HCT116 (cell line): ENCODE data around the gene MRPL42. TPM values are rescaled to one million over a fixed set of nuclear protein-coding genes. Genes with fewer than 3 reads are reported as not detected.

Experiments used
- ATAC-seq: fragments of 200-7000 bp; cut with Tn5 transposase; 2 replicates; pipeline ENCODE4 v1.9.1; 2020; ENCODE audit warnings: mild to moderate bottlenecking, moderate library complexity
- BruUV-seq: library from RNA; stranded (reverse); fragments of 400-500 nt; replicated peaks from 2 replicates; lab custom pipeline; 2021; lab: Mats Ljungman, UMichigan
- CTCF ChIA-PET: fragments of 300-600 bp; sonication (Branson Sonifier 250); formaldehyde crosslinking; loops from one replicate; lab custom pipeline; 2021; ENCODE audit warnings: antibody characterized with exemption; lab: Charles Lee
- POLR2A ChIA-PET: fragments of 300-600, 350-600 bp; sonication (Branson Sonifier 250); formaldehyde crosslinking; loops from one replicate; lab custom pipeline; 2021; ENCODE audit warnings: antibody characterized with exemption; lab: Charles Lee
- RAD21 ChIA-PET, 2 experiments: fragments of 300-600 bp; sonication (Branson Sonifier 250); formaldehyde crosslinking; loops; one replicate each; lab custom pipeline; 2023; ENCODE audit warnings: low total read pairs in 2 of 2; ENCODE audit not compliant: uncharacterized antibody in 2 of 2, unreplicated experiment in 2 of 2, low non-redundant PET in 1 of 2; lab: Charles Lee
- DNase-seq: peaks from one replicate; pipeline ENCODE4 v3.0.0-alpha.2; 2010; ENCODE audit warnings: low read depth, low spot score
- H2AFZ ChIP-seq: fragments of 200-600 bp; shearing (Covaris generic), sonication (generic); 2 replicates; pipeline ENCODE4 v1.6.1; 2017; ENCODE audit warnings: low read depth, mixed run types, mixed read lengths, antibody characterized with exemption, low read length; ENCODE audit not compliant: poor library complexity, severe bottlenecking
- H3K27ac ChIP-seq: 2 replicates; pipeline ENCODE4 v1.5.1; 2012; ENCODE audit warnings: low read depth, low read length
- H3K27me3 ChIP-seq: fragments of 200-600 bp; sonication (generic); 2 replicates; pipeline ENCODE4 v1.6.1; 2016; ENCODE audit warnings: mixed run types, low read length, mixed read lengths; ENCODE audit not compliant: insufficient read depth
- H3K36me3 ChIP-seq, 2 experiments: fragments of 200-500 bp in 1 of 2; fragments of 200-600 bp in 1 of 2; sonication (Bioruptor generic) in 1 of 2; sonication (generic) in 1 of 2; 2 replicates each; pipeline versions ENCODE4 v1.5.1 to v1.6.1; 2014 to 2016; ENCODE audit warnings: low read length in 2 of 2, inconsistent platforms in 1 of 2, mixed read lengths in 1 of 2, mixed run types in 1 of 2; ENCODE audit not compliant: insufficient read depth in 2 of 2, control insufficient read depth in 1 of 2
- H3K4me1 ChIP-seq, 2 experiments: fragments of 200-600 bp in 1 of 2; sonication (generic) in 1 of 2; 2 replicates each; pipeline versions ENCODE4 v1.5.1 to v1.6.1; 2012 to 2017; ENCODE audit warnings: low read length in 2 of 2, inconsistent platforms in 1 of 2, mild to moderate bottlenecking in 1 of 2, mixed read lengths in 1 of 2, mixed run types in 1 of 2, moderate library complexity in 1 of 2; ENCODE audit not compliant: insufficient read depth in 2 of 2, control insufficient read depth in 1 of 2
- H3K4me2 ChIP-seq: fragments of 200-600 bp; sonication (generic); 2 replicates; pipeline ENCODE4 v1.6.1; 2017; ENCODE audit warnings: mixed run types, low read length, mixed read lengths
- H3K4me3 ChIP-seq, 2 experiments: fragments of 200-600 bp in 1 of 2; sonication (generic) in 1 of 2; replicated peaks in 1 of 2; 2 replicates each; pipeline ENCODE4 v1.5.1; 2011 to 2016; ENCODE audit warnings: low read length in 2 of 2, control low read depth in 1 of 2, low read depth in 1 of 2, mild to moderate bottlenecking in 1 of 2, mixed read lengths in 1 of 2, mixed run types in 1 of 2
- H3K79me2 ChIP-seq: fragments of 200-600 bp; sonication (generic); 2 replicates; pipeline ENCODE4 v1.6.1; 2017; ENCODE audit warnings: mild to moderate bottlenecking, mixed run types, low read length, moderate library complexity, mixed read lengths; ENCODE audit not compliant: insufficient read depth
- H3K9ac ChIP-seq: fragments of 200-600 bp; sonication (generic); 2 replicates; pipeline ENCODE4 v1.6.1; 2016; ENCODE audit warnings: low read length, mixed read lengths
- H3K9me2 ChIP-seq: fragments of 200-600 bp; sonication (generic), shearing (Covaris generic); 2 replicates; pipeline ENCODE4 v1.6.1; 2017; ENCODE audit warnings: mixed run types, mild to moderate bottlenecking, moderate library complexity; ENCODE audit not compliant: insufficient read depth
- H3K9me3 ChIP-seq, 2 experiments: fragments of 200-500 bp in 1 of 2; fragments of 200-600 bp in 1 of 2; sonication (Bioruptor generic) in 1 of 2; sonication (generic) in 1 of 2; 2 replicates each; pipeline ENCODE4 v1.6.1; 2014 to 2017; ENCODE audit warnings: low read length in 2 of 2, mixed read lengths in 2 of 2, inconsistent platforms in 1 of 2, low read depth in 1 of 2, mild to moderate bottlenecking in 1 of 2, mixed run types in 1 of 2, moderate library complexity in 1 of 2; ENCODE audit not compliant: control insufficient read depth in 1 of 2, insufficient read depth in 1 of 2
- H4K20me1 ChIP-seq: fragments of 200-600 bp; sonication (generic), shearing (Covaris generic); 2 replicates; pipeline ENCODE4 v1.6.1; 2017; ENCODE audit warnings: mixed run types, mild to moderate bottlenecking, moderate library complexity; ENCODE audit not compliant: insufficient read depth
- ATF3 ChIP-seq: IDR thresholded peaks from 2 replicates; pipeline ENCODE4 v1.6.1; 2012
- CEBPB ChIP-seq: IDR thresholded peaks from 2 replicates; pipeline ENCODE4 v1.6.1; 2012; ENCODE audit warnings: low read depth
- ELF1 ChIP-seq: IDR thresholded peaks from 2 replicates; pipeline ENCODE4 v1.6.1; 2012; ENCODE audit warnings: low read depth, borderline replicate concordance
- EZH2 ChIP-seq: fragments of 200-600 bp; sonication (generic); IDR thresholded peaks from 2 replicates; pipeline ENCODE4 v1.6.1; 2017; ENCODE audit warnings: antibody characterized with exemption, mixed run types
- EZH2phosphoT487 ChIP-seq: fragments of 200-600 bp; IDR thresholded peaks from 2 replicates; pipeline ENCODE4 v1.6.1; 2018; ENCODE audit warnings: antibody characterized with exemption, borderline replicate concordance
- MAX ChIP-seq: IDR thresholded peaks from 2 replicates; pipeline ENCODE4 v1.6.1; 2012
- SIN3A ChIP-seq: IDR thresholded peaks from 2 replicates; pipeline ENCODE4 v1.6.1; 2012; ENCODE audit warnings: low read depth
- SP1 ChIP-seq: IDR thresholded peaks from 2 replicates; pipeline ENCODE4 v1.6.1; 2012; ENCODE audit warnings: low read depth
- YY1 ChIP-seq: IDR thresholded peaks from 2 replicates; pipeline ENCODE4 v1.6.1; 2011; ENCODE audit warnings: low read length, low read depth, moderate library complexity, mild to moderate bottlenecking; ENCODE audit not compliant: insufficient replicate concordance; ENCODE audit errors: extremely low read depth
- ZBTB33 ChIP-seq: IDR thresholded peaks from 2 replicates; pipeline ENCODE4 v1.6.1; 2011; ENCODE audit warnings: mild to moderate bottlenecking, low read length, moderate library complexity; ENCODE audit not compliant: insufficient replicate concordance; ENCODE audit errors: extremely low read depth
- intact Hi-C: fragments of 100-400 bp; cut with micrococcal nuclease; formaldehyde crosslinking; loops from 2 replicates; pipeline ENCODE4 v1.10.0; 2022
- total RNA-seq: library from RNA; stranded (reverse); gene quantifications from one replicate; pipeline ENCODE4 v1.2.1, GENCODE V29; 2021; ENCODE audit not compliant: unreplicated experiment

MRPL42 gene
- total RNA-seq, 1 experiment from 2014 or later, result 120 TPM

- Histone ChIP-seq H3K27me3 (no peaks in the 10 kb centered on the region), H3K79me2 (no peaks in the 10 kb centered on the region), H3K9ac (no peak overlapping the region), H3K36me3 (no peaks in the 10 kb centered on the region), H3K9me2 (no peaks in the 10 kb centered on the region), H3K4me2 (no peak overlapping the region), H2AFZ (no peak overlapping the region), H3K27ac (no peak overlapping the region), H3K4me1 (no peaks in the 10 kb centered on the region), H4K20me1 (no peaks in the 10 kb centered on the region), H3K9me3 (no peaks in the 10 kb centered on the region), H3K4me3 (no peak overlapping the region)
- ATAC-seq (no peak), DNase-seq (no peak)
- TF ChIP-seq ELF1 (no peak), SP1 (no peak), EZH2phosphoT487 (no peak), MAX (no peak), SIN3A (no peak), YY1 (no peak), ATF3 (no peak), CEBPB (no peak), EZH2 (no peak), ZBTB33 (no peak)
- ChIA-PET POLR2A (no interaction called here), RAD21 (no interaction called here), CTCF (interaction anchor here (1.5 kb wide), 1 partner anchor 45 kb away, joined by 3 read pairs; no protein-coding TSS in a partner anchor)
- BruUV-seq, result no TSS peak
- intact Hi-C loops, result no loop called here
These were observed 80.5 kb downstream of the MRPL42 start for GRCh38 chr12:93547778-93548177.
